ENCODE results near the gene CLCN5. TPM values are rescaled to one million over a fixed set of nuclear protein-coding genes. Genes with fewer than 3 reads are reported as not detected.
"Not testable (repeated sequence)": the region's sequence is repeated elsewhere in the genome, so short reads cannot be mapped to it uniquely, and the experiment has no call there.

The CLCN5 gene
- total RNA-seq, 1 experiment from 2014 or later, result 9.4 TPM

GRCh38 chrX:49993661-49994060, 71.3 kb downstream of the CLCN5 start:
- no peak for DNase-seq (ENCODE audit: extremely low read depth, low read depth)

- DNase-seq (ENCODE audit: extremely low read depth, low read depth), result peak; percentile 19
Observed at GRCh38 chrX:49995107-49995731, 72.8 kb downstream of the CLCN5 start.

DNA sequence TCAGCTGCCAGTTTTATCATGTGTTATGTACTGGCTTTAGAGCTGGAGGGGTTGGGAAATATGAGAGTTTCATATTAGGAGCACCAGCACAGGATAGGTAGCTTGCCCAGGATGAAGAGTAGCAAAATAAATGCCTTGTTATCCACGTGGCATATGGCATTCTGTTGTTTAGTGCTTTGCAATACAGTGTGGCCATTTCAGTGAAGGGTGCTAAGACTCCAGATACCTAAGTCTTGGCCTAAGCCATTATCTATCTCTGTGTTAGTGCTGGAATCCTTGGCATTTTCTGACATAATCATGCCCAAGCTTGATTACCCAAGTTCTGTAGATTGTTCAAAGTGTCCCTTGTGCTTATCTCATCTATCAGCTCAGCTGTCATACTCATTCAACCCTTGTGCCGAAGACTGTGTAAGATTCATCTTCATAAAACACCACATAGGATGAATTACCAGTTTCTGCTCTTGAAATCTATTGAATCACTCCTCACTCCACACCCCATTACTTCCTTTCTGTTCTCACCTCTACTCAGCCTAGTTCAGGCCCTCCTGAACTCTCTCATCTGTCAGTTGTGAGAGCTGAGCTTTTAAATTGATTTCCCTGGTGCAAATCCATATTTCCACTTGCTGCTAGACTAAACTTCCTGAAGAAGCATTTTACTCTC, 73.5 kb downstream of the CLCN5 start:
- DNase-seq (ENCODE audit: extremely low read depth, low read depth), result no peak

GRCh38 chrX:49996474-49996873, 74.1 kb downstream of the CLCN5 start:
- no peak for DNase-seq (ENCODE audit: extremely low read depth, low read depth)

DNA sequence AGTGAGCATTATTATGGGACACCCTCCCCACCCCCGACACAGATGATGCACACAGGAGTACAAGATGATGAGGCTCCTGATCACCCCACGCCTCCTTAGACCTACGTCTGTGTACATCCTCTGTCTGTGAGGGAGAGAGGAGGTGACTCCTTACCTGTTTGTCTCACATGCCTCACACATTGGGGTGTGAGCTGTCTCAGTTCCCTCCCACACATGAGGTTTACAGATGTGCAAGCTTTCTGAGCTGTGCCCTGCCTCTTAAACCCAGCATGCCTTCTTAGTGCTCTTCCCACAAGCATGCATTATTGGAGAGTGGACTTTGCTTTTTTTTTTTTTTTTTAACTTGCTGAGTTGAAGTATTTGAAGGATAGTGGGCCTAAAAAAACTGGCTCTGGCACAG, 76.7 kb downstream of the CLCN5 start:
- DNase-seq (ENCODE audit: extremely low read depth, low read depth), result no peak

DNA sequence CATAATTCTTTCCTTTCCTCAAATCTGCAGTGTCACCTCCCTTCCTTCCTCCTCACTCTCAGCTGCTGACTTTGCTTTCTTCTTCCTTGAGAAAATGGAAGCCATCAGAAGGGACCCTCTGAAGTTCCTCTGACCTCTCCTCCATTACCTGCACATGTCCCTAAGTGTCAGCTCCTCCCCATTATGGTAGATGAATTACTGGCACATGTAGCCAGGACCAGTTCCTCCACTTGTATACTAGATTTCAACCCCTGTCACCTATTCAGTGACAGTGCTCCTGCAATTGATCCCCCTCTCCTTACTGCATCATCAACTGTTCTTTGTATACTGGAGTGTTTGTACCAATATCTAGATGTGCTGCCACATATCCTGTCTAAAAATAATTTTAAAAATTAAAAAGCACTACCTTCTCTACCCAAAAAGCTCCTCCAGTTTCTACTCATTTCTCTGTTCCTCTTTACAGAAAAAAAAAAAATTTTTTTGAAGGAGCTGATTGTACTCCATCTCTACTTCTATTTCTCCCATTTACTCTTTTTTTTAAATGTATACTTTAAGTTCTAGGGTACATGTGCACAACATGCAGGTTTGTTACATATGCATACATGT, 78.6 kb downstream of the CLCN5 start:
- no peak for DNase-seq (ENCODE audit: extremely low read depth, low read depth)

GRCh38 chrX:50002067-50002714, 79.8 kb downstream of the CLCN5 start:
- no peak for DNase-seq (ENCODE audit: extremely low read depth, low read depth)

DNA sequence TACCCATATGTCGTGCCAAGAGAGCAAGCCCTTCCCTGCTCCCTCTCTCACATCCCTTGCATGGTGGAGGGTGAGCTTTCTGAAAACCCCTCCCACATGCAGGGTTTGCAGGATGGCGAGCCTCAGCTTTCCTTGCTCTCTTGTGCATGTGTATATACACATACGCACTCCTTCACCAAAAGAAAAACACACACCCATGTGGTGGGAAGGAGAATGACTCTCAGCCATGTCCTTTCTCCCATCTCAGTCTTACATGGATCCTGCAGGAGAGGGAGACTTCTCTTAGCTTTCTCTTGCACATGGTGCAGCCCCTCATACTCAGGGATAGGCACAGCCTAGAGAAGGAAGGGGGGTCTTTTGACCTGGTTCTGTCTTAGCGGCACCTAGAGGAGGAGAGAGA, 81.1 kb downstream of the CLCN5 start:
- no peak for DNase-seq (ENCODE audit: extremely low read depth, low read depth)

- no peak for DNase-seq (ENCODE audit: extremely low read depth, low read depth)
Observed at GRCh38 chrX:50003927-50004326, 81.5 kb downstream of the CLCN5 start.

- DNase-seq (ENCODE audit: extremely low read depth, low read depth), result not testable (repeated sequence)
Observed at GRCh38 chrX:50025591-50025990, 103.2 kb downstream of the CLCN5 start.

DNA sequence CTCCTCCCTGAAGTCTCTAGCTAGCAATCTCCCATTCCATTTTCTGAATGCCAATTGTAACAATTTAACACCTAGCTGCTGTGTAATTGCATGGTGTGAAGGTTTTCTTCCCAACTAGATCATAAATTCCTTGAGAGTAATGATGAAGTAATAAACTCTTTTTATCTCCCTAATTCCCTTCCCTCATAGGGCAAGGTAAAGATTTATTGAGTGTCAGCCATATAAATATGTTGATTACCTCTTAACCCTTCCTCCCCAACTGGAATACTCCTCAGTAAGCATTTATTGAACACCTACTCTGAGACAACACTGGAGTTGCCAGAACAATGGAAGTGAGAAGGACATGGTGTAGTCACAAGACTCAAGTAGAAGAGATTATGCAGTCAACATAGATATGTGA, 112.7 kb downstream of the CLCN5 start:
- no peak for DNase-seq (ENCODE audit: extremely low read depth, low read depth)

GRCh38 chrX:50036426-50036825, 114.0 kb downstream of the CLCN5 start:
- no peak for DNase-seq (ENCODE audit: extremely low read depth, low read depth)

- DNase-seq (ENCODE audit: extremely low read depth, low read depth), result no peak
Observed at GRCh38 chrX:50045823-50046222, 123.4 kb downstream of the CLCN5 start.

- no peak for DNase-seq (ENCODE audit: extremely low read depth, low read depth)
Observed at GRCh38 chrX:50049228-50049627, 126.8 kb downstream of the CLCN5 start.

- DNase-seq (ENCODE audit: extremely low read depth, low read depth), result no peak
Observed at GRCh38 chrX:50054147-50054546, 131.8 kb downstream of the CLCN5 start.

DNA sequence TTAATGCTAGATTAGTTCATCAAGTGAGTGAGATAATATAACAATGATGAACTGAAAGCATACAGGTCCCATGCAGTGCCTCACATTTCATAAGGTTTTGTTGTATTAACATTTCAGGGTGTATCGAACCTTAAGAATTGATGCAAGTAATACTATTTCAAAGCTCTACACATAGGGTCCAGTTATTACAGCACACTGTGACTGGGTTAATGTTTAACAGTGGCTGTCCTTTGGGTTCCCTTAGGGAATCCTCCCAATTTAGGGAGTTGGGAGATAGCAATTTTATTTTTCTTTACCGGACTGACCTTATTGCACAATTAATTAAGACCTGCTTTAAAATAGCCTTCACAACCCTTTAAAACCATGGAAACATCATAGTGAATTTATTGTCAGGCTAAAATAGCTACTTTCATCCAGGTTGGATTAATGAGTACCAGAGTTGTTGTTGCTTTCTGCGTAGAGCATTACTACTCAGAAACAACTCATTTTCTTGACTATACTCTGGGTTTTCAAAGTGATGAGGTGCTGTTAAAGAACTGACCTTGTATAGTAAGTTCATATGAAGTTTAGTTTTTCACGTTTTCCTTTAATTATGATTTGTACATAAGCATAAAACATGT, 144.0 kb downstream of the CLCN5 start:
- DNase-seq (ENCODE audit: extremely low read depth, low read depth), result no peak

GRCh38 chrX:50067435-50068284, 145.3 kb downstream of the CLCN5 start:
- DNase-seq (ENCODE audit: extremely low read depth, low read depth), result no peak

DNA sequence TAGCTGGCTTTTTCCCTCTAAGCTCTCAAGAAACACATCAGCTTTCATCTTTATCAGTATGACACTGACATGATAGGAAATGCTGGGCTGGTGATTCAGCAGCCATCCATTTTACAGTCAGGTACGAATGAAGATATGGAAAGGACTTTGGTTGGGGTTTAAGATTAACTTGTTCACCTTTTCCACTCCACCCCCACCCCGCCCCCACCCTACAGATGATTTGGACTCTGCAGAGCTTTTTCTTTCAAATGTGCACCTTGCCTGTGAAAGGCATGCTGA, 145.8 kb downstream of the CLCN5 start:
- no peak for DNase-seq (ENCODE audit: extremely low read depth, low read depth)

DNA sequence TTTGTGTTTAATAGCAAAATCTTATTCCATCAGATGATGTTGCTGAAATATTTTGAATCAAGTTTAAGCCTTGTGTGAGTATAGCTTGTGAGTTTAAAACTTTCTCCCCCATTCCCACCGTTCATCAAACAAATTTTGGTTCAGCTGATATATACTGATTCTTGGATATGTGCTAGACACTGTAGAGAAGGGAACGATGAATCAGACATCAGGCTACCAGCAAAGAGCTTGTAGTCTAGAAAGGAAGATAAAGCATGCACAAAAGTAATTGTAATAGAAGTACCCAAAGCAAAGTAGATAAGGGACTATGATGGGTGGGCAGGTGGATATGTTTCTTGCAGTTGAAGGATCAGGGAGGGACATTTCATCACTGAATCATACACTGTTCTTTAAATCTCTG, 146.5 kb downstream of the CLCN5 start:
- no peak for DNase-seq (ENCODE audit: extremely low read depth, low read depth)

GRCh38 chrX:50071494-50071893, 149.1 kb downstream of the CLCN5 start:
- no peak for DNase-seq (ENCODE audit: extremely low read depth, low read depth)

DNA sequence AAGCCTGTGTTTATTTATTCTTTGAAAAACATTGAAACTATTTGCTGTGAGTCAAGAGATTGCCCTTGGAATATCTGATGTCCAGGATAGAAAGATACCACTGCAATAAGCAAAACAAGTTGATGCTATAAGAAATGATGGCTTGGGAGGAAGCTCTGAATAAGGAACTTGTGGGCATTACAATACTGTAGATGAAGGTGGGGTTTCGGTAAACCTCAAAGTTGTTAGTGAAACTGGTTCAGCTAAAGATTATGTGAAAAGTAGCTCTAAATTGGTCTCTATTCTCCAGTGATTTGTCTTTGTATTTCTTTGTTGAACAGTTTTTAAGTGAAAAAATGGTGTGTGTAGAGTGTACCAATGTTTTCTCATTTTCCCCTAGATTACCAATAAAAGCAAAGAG, 149.7 kb downstream of the CLCN5 start:
- DNase-seq (ENCODE audit: extremely low read depth, low read depth), result no peak
